ENCODE measurements around the gene TMEM106B.

The TMEM106B gene

GRCh38 chr7:12244694-12245093 lies 33.6 kb downstream of the TMEM106B start:
- no peak for DNase-seq (ENCODE audit: extremely low read depth, low read depth)
- TF ChIP-seq CTCF (IDR thresholded peaks at IDR 0.05; ENCODE audit: low read depth, low read length) = no peak

GRCh38 chr7:12249706-12250105 lies 38.6 kb downstream of the TMEM106B start:
- DNase-seq (ENCODE audit: extremely low read depth, low read depth) = no peak
- no peak for TF ChIP-seq CTCF (IDR thresholded peaks at IDR 0.05; ENCODE audit: low read depth, low read length)

GRCh38 chr7:12250232-12250631 lies 39.1 kb downstream of the TMEM106B start:
- no peak for DNase-seq (ENCODE audit: extremely low read depth, low read depth)
- no peak for TF ChIP-seq CTCF (IDR thresholded peaks at IDR 0.05; ENCODE audit: low read depth, low read length)

GRCh38 chr7:12256090-12256489 lies 45.0 kb downstream of the TMEM106B start:
- DNase-seq (ENCODE audit: extremely low read depth, low read depth) = no peak
- TF ChIP-seq CTCF (IDR thresholded peaks at IDR 0.05; ENCODE audit: low read depth, low read length) = no peak

GRCh38 chr7:12257582-12257981 lies 46.5 kb downstream of the TMEM106B start:
- TF ChIP-seq CTCF (IDR thresholded peaks at IDR 0.05; ENCODE audit: low read depth, low read length) = no peak
- no peak for DNase-seq (ENCODE audit: extremely low read depth, low read depth)

- no peak for TF ChIP-seq CTCF (IDR thresholded peaks at IDR 0.05; ENCODE audit: low read depth, low read length)
- DNase-seq (ENCODE audit: extremely low read depth, low read depth) = no peak
These were observed 47.0 kb downstream of the TMEM106B start for GRCh38 chr7:12258074-12258473.

GRCh38 chr7:12267542-12267941 lies 56.4 kb downstream of the TMEM106B start:
- DNase-seq (ENCODE audit: extremely low read depth, low read depth) = no peak
- no peak for TF ChIP-seq CTCF (IDR thresholded peaks at IDR 0.05; ENCODE audit: low read depth, low read length)

Measured in AG09319 (cell line).